Caki2 (cell line): ENCODE data around the gene SSTR1. TPM values are rescaled to one million over a fixed set of nuclear protein-coding genes. Genes with fewer than 3 reads are reported as not detected.

ENCODE experiments used
- DNase-seq: peaks from one replicate; pipeline ENCODE4 v3.0.0-alpha.2; 2015; ENCODE audit warnings: low read depth
- in situ Hi-C: cut with HindIII; loops from 2 replicates; pipeline ENCODE4 v1.10.0; 2016; ENCODE audit warnings: low sequenced_read_pairs, low pct_unique_long_range_greater_than_20kb, mixed read lengths
- total RNA-seq: library from RNA; depleted of rRNA; stranded (reverse); fragments of >200 nt; shearing (Covaris generic); gene quantifications from 2 replicates; pipeline ENCODE4 v1.2.3, GENCODE V29; 2014; ENCODE audit warnings: low replicate concordance

The SSTR1 gene
- total RNA-seq, 1 experiment from 2014 or later = 0.03 TPM

DNA sequence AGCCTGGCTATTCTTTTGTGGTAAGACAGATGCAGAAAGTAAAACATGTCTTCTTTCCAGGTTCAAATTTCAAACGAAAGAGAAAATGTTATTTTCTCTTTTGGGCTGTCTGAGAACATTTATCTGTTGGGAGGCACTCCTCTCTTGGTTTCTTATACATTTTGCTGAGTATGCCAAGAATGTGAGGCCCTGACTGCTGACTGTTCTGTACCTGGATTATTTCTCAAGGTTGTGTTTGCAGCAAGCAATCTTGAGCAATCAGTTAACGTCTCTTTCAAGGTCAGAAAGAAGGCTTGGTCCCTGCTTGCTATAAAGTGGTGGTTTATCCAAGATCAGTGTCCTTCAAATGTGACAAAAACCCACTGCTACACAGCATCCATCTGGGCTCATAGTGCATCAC is 9.8 kb downstream of the SSTR1 start:
- in situ Hi-C loops = no loop called here
- no peak for DNase-seq

DNA sequence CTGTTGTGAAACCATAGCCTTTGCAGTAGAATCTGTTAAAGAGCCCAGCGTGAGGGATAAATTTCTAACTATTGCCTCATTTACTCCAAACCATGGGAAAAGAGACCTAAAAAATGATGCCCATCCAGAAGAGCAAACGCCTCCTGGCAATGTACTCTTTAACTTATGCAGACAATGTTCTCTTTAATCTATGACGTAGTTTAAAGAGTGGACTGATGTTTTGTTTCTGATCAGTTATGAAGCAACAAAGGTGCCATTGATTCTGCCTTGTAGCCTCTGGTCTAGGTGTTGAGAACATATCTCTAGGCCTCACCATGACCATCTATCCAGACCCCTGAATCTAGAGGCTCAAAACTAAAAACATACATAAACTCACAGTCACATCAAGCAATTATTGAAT is 13.4 kb downstream of the SSTR1 start:
- in situ Hi-C loops = no loop called here

DNA sequence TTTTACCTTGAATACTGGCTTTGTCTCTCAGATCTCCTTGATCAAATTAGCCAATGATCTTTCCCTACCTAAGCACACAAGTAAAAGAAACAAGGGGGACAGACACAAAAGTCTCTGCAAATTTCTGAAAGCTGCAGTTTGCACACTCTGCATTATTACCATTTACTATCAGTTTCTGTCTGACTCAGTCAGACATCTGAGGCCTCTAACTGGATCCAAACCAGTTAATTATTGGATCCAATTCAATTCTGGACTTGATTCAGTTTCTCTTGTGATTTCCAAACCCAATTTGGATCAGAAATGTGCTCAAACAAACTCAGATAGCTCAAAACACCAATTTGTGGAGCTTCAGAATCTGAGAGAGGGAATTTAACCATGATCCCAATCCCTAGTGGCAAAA is 16.6 kb downstream of the SSTR1 start:
- no peak for DNase-seq
- in situ Hi-C loops = no loop called here

More for the DNA sequence above, 13.4 kb downstream of the SSTR1 start:
- no peak for DNase-seq

DNA sequence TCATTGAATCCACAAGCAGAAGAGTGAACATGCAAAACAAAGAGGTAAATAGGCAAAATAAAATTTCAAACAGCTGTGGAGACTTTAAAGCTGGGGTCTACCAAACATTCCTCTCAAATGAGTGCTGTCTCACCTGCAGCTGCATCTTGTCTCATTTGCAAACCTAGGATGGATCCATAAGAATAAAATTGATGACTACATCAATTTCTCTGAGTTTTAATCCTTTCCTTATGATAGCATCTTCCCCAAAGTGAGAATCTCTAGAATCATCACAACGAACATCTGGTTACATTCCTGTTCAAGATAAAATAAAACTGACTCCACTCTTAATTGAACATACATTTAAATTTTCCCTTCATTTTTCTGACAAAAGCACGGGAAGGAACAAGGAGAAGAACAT is 18.2 kb downstream of the SSTR1 start:
- in situ Hi-C loops = no loop called here
- no peak for DNase-seq

DNA sequence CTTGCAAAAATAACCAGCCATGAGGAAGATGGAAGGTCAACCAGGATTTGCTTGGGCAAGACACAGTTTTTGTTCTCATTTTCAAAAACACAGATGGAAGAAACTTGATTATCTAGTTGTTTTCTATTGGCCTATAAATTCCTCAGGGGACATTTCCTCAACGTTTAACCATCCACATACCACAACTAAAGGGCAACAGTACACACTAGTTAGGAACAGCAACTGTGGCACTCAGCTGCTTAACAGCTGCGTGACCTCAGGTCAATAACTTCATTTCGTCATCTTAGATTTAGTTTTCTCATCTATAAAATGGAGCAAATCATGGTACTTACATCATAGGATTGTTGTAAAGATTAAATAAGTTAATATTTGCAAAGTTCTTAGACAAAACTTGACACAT is 18.7 kb downstream of the SSTR1 start:
- no peak for DNase-seq
- in situ Hi-C loops = no loop called here

DNA sequence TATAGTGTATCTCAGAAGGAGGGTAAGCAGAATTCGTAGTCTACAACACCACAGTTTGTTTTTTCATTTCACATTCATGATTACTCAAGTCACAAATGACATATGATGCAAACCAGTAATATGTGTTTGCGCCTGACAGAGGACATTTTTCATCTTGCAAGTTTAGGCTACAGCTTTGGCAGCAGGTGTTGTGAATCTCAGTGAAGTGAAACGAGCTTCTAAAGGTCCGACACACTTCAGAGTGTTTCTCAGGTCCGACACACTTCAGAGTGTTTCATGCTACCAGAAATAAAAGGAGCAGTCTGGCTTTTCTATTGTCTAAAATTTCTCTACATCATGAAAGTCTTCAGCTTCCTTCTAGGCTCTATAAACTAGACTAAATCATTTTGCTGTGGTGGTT is 25.5 kb downstream of the SSTR1 start:
- DNase-seq = no peak
- in situ Hi-C loops = no loop called here

DNA sequence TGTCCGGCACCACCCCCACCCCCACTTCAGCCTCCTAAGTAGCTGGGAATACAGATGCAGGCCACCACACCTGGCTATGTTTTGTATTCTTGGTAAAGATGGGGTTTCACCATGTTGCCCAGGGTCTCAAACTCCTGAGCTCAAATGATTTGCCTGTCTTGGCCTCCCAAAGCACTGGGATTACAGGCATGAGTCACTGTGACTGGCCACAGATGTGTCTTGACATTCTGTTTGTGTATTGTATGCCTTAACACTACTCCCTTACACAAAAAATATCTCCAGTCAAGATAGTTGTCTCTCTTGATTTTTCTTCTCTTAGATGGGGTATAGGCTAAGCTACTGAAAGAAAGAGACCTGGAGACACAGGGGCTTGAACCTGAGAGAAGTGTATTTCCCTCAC is 30.6 kb downstream of the SSTR1 start:
- no peak for DNase-seq
- in situ Hi-C loops = no loop called here

DNA sequence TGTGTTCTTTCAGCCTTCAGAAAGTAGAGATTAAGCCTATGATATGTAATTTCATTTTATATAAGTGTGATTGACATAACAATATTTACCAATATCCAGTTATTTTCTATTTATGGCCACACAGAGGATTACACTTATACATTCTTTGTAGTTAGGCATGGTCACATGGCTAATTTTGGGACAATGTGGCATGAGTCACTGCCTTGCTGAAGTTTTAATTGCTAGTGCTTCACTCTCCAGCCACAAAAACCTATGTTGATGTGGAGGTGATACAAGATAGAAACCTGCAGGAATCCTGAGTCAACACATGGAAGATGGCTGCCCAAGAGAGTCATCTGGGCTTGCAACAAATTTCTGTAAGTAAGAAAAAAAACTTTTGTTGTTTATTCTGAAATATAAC is 31.2 kb downstream of the SSTR1 start:
- DNase-seq = no peak
- in situ Hi-C loops = no loop called here

DNA sequence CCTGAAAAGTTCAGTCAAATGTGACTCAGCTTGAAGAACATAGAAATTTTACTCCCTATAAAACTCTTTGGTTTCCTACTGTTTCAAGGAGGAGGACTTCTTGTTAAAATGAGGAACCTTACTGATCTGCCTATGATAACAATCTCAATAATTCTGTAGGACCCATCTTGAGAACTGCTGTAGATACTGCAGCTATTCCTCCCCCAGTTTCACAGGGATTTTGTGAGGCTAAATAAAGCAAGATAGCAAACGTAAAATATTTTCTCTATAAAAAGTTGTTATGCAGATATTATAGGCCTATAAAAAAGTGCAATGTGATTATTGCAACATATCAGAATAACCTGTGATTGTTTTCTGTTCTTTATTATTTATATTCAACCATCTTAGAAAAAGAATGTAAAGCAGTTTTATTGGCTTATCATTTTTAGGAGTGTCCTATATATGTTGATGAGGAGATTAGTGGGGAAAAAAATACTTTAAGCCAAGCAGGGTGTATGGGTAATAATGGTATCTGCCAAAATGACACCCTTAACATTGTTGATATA is 36.1 kb downstream of the SSTR1 start:
- no peak for DNase-seq
- in situ Hi-C loops = no loop called here

DNA sequence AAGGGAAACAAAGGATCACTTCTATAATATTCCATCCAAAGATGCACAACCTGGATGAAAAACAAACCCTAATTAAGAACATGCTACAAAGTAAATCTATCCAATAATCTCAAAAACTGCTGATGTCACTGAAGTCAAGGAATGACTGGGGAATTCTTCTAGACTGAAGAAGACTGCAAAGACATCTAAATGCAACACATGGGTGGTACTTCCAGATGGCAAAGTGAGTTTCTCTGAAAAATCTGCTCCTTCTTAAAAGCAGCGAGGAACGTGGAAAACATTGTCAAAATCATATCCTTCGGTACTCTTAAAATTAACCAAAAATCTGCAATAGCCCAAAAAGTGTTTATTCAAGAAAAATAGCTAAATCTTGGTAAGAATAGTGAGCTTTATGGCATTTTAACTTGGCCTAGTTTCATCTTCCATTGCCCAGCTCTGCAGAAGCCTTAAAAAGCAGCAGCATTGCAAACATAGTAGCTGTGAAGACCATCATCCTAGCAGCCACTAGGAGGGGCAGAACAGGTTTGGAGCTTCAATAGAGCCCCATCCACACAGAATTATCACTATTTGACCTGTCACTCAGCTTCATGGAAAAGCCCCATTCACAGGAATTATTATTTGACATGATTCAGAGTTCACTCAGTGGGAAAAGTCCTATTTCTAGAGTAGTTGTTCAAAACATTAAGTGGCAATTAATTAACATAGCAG is 40.8 kb downstream of the SSTR1 start:
- no peak for DNase-seq
- in situ Hi-C loops = no loop called here

DNA sequence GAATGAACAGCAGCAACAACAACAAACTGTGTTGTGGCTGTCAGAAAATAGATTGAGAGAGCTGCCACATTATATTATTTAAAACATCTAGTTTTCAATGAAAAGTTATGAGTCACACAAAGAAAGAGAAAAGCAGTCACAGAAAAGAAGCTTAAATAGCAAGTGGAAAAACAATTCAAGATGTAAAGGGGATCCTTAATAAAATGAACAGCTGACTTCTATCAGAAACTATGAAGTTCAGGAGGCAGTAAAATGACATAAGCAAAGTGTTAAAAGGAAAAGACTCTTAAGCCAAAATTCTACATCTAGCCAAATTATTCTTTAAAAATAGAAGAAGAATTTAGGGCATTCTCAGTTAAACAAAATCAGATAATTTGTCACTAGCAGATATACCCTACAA is 42.6 kb downstream of the SSTR1 start:
- DNase-seq = no peak
- in situ Hi-C loops = no loop called here

DNA sequence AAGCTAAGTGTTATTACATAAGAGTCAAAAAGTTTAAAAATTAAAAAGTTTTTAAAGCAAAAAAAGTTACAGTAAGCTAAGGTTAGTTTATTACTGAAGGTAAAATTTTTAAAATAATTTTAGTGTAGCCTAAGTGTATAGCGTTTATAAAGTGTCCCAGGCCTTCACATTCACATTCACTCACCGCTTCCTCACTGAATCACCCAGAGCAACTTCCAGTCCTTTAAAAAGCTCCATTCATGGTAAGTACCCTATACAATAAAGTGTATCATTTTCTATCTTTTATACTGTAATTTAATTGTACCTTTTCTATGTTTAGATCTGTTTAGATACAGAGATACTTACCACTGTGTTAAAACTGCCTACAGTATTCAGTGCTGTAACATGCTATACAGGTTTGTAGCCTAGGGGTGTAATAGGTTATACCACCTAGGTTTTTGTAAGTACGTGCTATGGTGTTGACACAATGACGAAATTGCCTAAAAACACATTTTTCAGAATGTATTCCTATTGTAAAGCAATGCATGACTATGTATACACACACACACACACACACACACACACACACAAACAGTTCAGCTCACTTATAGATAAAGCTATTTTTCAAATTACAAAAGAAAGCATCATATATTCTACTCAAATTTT is 44.5 kb downstream of the SSTR1 start:
- in situ Hi-C loops = no loop called here
- DNase-seq = no peak

DNA sequence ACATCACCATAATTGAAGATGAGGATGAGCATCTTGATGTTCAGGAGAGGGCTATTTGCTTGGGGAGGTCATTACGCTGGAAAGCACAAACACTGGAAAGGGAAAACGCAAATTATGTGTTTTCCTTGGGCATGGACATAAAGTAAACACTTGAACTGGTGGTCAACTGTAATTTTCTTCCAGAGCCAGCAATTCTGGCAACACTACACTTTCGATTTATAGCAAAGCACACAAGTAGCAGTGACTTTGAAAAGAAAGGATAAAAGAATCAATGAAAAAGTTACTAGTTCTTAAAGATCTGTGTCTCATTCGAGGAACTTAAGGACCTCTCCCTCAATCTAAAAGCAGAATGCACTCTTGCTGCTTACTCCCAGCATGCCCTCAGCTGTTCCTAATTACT is 46.0 kb downstream of the SSTR1 start:
- in situ Hi-C loops = no loop called here

DNA sequence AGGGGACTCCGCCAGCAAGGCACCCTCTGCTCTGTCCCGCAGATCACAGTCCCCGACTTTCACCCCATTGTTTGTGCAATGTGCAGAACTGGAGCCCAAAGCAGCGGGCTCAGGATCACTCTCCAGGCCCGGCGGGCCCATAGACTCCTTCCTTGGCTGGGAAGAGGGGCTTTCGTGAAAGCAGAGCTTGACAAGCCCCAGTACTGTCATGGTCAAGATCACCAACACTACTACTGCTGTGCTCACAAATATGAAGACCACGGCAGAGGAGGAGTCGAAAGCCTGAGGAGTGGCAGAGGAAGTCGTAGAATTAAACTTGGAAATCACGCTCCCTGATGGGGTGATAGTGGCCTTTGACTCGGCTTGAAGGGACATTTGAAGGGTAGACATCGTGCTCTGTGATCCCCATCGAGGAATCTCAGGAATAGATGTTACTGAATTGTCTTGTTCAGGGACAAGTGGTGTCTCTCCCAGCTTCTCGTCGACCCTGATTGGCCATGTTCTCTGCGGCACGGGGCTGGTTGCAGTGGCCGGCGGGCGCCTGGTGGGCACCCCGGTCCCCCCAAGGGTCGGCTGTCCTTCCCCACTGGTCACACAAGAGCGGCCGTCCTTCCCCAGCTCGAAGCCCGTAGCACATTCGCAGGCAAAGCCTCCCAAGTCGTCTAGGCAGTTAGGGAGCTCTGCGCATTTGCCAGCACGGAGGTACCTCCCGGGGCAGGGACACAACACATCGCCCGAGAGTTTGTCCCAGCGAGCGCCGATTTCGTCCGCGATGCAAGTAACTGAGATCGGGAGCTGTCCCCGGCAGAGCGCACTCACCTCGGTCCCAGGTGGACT is 47.1 kb downstream of the SSTR1 start:
- no peak for DNase-seq
- in situ Hi-C loops = no loop called here

More for the DNA sequence above, 46.0 kb downstream of the SSTR1 start:
- no peak for DNase-seq

DNA sequence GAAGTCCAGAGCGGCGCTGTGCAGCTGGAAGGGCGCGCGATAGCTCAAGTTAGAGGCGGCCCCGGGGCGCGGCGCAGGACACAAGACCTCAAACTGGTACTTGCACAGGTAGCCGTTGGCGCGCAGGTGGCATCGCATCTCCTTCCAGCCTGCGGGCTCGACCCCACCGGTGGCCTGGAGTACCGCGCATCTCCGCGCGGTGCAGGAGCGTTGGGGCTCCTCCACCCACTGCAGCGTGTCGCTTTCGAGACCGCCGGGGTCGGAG is 47.6 kb downstream of the SSTR1 start:
- in situ Hi-C loops = no loop called here
- DNase-seq = no peak

DNA sequence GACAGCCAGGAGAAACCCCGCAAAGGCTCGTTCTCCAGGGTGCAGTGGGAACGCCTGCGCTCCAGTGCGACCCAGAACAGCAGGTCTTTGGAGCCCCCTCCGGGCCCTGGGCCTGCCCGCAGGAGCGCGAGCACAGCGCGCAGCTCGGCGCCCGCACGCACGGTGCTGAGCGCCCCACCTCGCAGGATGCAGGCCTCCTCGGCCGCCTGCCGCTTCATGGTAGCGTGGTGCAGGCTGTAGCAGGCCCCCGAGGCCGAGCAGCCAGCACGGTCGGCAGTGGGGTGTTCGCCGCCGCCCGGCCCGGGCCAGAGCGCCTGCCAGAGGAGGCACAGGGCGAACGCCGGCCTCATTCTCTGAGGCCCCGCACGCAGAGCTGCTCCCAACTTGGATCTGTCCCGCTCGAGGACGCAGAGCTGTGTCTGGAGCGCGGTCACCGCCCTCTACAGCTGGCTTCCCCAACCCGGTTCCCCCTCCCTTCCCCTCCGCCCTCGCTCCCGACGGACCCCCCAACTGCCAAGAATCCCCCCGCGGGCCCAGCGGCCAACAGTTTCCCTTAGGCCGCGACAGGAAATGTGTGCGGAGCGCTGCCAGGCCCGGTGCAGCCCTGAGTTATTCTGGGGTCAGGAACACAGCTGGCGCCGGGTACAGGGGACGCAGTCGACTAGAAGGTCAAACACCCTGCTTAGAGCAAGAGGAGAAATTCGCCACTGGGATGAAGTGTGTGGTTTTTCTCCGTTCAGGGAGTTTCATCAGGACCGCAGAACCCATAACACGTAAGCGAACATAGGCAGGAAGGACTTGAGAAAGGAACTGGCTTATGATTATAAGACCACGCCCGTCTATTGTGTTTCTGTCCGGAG is 48.2 kb downstream of the SSTR1 start, which contains the start of gene CLEC14A:
Gene CLEC14A (minus strand): TSS at position 421 of the 860 bp plus-strand sequence. CDS start 71 bp downstream, at position 350.
- in situ Hi-C loops = no loop called here
- DNase-seq = no peak

DNA sequence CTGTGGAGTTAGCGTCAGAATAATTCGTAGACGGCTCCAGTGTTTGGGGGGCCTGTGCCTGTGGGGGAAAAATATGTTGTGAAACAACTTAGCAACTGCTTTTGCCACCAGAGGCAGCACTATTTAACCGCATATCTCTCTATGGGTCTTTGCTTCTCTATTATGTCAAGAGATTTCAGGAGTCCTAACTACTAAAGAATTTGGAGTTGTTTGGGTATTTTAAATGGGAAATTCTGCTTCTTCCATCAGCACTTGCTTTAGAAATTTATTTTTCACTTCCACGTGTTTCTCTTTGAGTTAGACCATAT is 48.8 kb downstream of the SSTR1 start:
- in situ Hi-C loops = no loop called here
- DNase-seq = no peak

DNA sequence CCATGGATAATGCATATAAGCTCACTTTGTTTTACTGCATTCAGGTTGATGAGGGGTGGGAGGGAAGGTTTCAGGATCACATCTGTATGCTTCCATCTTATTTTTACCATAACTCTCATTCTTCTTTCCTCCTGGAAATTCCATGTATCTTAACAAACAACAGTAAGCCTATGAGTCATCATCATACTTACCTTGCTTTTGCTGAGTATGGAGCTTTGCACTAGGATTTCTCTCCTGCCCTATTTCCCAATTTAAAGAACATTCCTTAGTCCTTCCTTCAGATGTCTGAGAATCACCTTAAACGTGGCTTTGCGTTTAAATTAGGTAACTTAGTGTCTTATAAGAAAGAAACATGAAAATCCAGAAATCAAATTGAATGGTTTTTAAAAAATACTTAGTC is 49.8 kb downstream of the SSTR1 start:
- in situ Hi-C loops = no loop called here
- DNase-seq = no peak

DNA sequence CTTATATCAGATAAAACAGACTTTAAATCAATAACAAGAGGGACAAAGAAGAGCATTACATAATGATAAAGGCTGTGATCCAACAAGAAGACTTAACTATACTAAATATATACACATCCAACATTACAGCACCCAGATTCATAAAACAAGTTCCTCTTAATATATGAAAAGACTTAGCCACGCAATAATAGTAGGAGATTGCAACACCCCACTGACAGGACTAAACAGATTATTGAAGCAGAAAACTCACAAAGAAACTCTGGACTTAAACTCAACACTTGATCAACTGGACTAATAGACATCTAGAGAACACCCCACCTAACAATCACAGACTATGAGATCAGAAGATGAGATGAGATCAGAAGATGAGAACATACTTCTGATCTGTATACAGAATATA is 53.9 kb downstream of the SSTR1 start:
- no peak for DNase-seq
- in situ Hi-C loops = no loop called here
